ENCODE measurements around the gene AMDHD1. TPM values are rescaled to one million over a fixed set of nuclear protein-coding genes. Genes with fewer than 3 reads are reported as not detected.

AMDHD1 gene
- total RNA-seq, 1 donor from 2014 or later = not detected

DNA sequence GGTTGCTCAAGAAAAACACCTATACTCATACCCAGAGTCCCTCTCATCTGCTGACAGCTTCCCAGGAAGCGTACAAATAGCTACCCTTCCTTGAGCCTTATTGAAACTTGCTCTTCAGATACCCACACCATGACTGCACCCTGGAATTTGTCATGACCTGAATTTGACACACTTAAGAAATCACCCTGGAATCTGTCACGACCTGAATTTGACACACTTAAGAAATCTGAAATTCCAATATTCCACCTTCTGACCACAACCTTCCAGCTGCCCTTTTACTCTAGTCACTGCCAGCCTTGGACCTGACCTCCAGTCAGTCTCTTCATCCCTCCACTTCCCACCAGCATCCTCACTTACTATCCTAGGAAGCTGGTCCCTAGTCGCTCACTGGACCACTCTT is 54.1 kb downstream of the AMDHD1 start:
- H3K27me3 Mint-ChIP-seq (ENCODE audit: unreplicated experiment) = peaks cover 2% of the 10 kb centered on the region
- peaks cover 2% of the 10 kb centered on the region for H3K9me3 Mint-ChIP-seq (ENCODE audit: unreplicated experiment)
- TF ChIP-seq, protein P1, sequence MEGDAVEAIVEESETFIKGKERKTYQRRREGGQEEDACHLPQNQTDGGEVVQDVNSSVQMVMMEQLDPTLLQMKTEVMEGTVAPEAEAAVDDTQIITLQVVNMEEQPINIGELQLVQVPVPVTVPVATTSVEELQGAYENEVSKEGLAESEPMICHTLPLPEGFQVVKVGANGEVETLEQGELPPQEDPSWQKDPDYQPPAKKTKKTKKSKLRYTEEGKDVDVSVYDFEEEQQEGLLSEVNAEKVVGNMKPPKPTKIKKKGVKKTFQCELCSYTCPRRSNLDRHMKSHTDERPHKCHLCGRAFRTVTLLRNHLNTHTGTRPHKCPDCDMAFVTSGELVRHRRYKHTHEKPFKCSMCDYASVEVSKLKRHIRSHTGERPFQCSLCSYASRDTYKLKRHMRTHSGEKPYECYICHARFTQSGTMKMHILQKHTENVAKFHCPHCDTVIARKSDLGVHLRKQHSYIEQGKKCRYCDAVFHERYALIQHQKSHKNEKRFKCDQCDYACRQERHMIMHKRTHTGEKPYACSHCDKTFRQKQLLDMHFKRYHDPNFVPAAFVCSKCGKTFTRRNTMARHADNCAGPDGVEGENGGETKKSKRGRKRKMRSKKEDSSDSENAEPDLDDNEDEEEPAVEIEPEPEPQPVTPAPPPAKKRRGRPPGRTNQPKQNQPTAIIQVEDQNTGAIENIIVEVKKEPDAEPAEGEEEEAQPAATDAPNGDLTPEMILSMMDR (IDR thresholded peaks at IDR 0.05; ENCODE audit: partially characterized antibody, unreplicated experiment) = no peak
- H3K36me3 Mint-ChIP-seq (ENCODE audit: unreplicated experiment) = no peaks in the 10 kb centered on the region
- no peaks in the 10 kb centered on the region for H3K4me1 Mint-ChIP-seq (ENCODE audit: low read depth, unreplicated experiment)
- no peak overlapping the region for H3K4me3 Mint-ChIP-seq (ENCODE audit: unreplicated experiment)
- no peak for DNase-seq
- H3K27ac Mint-ChIP-seq (ENCODE audit: unreplicated experiment) = no peak overlapping the region

DNA sequence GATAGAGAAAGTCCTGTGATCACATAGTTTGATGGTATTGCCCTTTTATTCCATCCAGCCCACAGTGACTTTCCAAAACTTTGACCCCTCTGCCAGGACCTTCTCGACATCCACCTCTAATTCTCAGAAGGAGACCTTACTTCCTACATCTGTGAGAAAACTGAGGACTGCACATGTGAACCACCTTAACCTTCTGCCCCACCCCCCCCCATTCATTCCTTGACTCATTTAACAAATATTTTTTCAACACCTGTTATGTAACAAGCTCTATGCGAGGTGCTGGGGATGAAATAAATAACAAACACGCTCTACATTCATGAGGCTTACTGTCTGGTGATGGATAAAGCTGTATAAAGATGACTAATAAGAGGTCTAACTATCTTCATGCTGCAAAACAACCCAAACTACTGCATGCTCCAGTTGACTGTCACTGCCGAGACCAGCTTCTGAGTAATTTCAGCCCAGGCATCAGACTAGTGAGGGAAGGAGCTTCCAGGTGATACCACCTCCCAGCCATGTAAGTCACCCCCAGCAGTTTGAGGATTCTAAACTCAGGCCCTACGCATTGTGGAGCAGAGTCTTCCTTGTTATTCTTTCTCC is 54.9 kb downstream of the AMDHD1 start:
- no peak for DNase-seq
- peaks cover 2% of the 10 kb centered on the region for H3K9me3 Mint-ChIP-seq (ENCODE audit: unreplicated experiment)
- H3K27me3 Mint-ChIP-seq (ENCODE audit: unreplicated experiment) = peaks cover 2% of the 10 kb centered on the region
- no peak overlapping the region for H3K4me3 Mint-ChIP-seq (ENCODE audit: unreplicated experiment)
- H3K36me3 Mint-ChIP-seq (ENCODE audit: unreplicated experiment) = no peaks in the 10 kb centered on the region
- H3K27ac Mint-ChIP-seq (ENCODE audit: unreplicated experiment) = no peak overlapping the region
- TF ChIP-seq, protein P1 (IDR thresholded peaks at IDR 0.05; ENCODE audit: partially characterized antibody, unreplicated experiment) = no peak
- no peaks in the 10 kb centered on the region for H3K4me1 Mint-ChIP-seq (ENCODE audit: low read depth, unreplicated experiment)

- TF ChIP-seq, protein P1 (IDR thresholded peaks at IDR 0.05; ENCODE audit: partially characterized antibody, unreplicated experiment) = peak; percentile 54
- H3K9me3 Mint-ChIP-seq (ENCODE audit: unreplicated experiment) = peaks cover 2% of the 10 kb centered on the region
- H3K27ac Mint-ChIP-seq (ENCODE audit: unreplicated experiment) = no peak overlapping the region
- no peaks in the 10 kb centered on the region for H3K36me3 Mint-ChIP-seq (ENCODE audit: unreplicated experiment)
- H3K4me3 Mint-ChIP-seq (ENCODE audit: unreplicated experiment) = no peak overlapping the region
- no peaks in the 10 kb centered on the region for H3K4me1 Mint-ChIP-seq (ENCODE audit: low read depth, unreplicated experiment)
- no peak for DNase-seq
- peaks cover 2% of the 10 kb centered on the region for H3K27me3 Mint-ChIP-seq (ENCODE audit: unreplicated experiment)
Measured at GRCh38 chr12:95998611-95999286, 55.6 kb downstream of the AMDHD1 start.

DNA sequence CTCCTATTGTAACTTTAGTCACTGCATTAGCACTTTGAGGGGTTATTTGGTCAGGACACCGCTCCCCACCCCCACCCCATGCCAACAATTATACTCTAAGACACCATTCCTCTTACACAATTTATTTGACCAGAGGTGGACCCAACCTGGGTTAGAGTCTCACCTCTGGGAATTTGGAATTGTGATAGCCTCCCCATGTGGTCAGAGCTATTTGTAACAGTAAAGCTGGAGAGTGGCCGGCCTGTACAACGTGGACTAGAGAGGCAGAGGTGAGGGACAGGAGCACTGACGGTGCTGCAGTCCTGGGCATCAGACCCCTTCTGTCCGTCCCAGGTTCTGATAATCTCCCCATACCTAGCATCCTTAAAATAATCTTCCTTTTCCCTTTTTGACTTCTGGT is 56.4 kb downstream of the AMDHD1 start:
- Mint-ChIP-seq H3K27ac (ENCODE audit: unreplicated experiment) (no peak overlapping the region), H3K9me3 (ENCODE audit: unreplicated experiment) (peaks cover 2% of the 10 kb centered on the region), H3K36me3 (ENCODE audit: unreplicated experiment) (no peaks in the 10 kb centered on the region), H3K27me3 (ENCODE audit: unreplicated experiment) (no peaks in the 10 kb centered on the region), H3K4me3 (ENCODE audit: unreplicated experiment) (no peak overlapping the region), H3K4me1 (ENCODE audit: low read depth, unreplicated experiment) (no peaks in the 10 kb centered on the region)
- TF ChIP-seq, protein P1 (IDR thresholded peaks at IDR 0.05; ENCODE audit: partially characterized antibody, unreplicated experiment) = no peak
- DNase-seq = no peak

DNA sequence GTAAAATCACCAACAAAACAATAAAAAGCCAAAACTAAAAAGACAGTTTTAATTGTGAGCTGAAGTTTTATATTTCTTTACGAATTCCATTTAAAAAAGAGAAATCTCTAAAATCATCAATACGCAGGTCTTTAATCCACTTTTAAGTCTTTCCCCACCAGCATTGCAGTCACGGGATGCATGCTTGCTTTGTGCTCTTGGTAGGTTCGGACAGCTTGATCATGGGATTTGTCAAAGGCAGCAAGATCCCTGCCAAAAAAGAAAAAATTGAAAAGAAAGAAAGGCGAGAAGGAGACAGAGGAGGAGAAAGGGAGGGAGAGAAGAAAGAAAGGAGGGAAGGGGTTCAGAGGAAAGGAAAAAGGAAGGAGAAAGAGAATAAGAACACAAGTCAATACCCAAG is 57.7 kb downstream of the AMDHD1 start:
- Mint-ChIP-seq H3K36me3 (ENCODE audit: unreplicated experiment) (no peaks in the 10 kb centered on the region), H3K9me3 (ENCODE audit: unreplicated experiment) (peaks cover 2% of the 10 kb centered on the region), H3K27ac (ENCODE audit: unreplicated experiment) (no peak overlapping the region), H3K4me3 (ENCODE audit: unreplicated experiment) (no peak overlapping the region), H3K27me3 (ENCODE audit: unreplicated experiment) (no peaks in the 10 kb centered on the region), H3K4me1 (ENCODE audit: low read depth, unreplicated experiment) (no peaks in the 10 kb centered on the region)
- no peak for DNase-seq
- TF ChIP-seq, protein P1 (IDR thresholded peaks at IDR 0.05; ENCODE audit: partially characterized antibody, unreplicated experiment) = no peak

Measured in glutamatergic neuron (in vitro differentiated cells).